Activated naive CD4-positive, alpha-beta T cell treated with anti-CD3 and anti-CD28 coated beads for 36 hours (primary cell): Measurements from ENCODE around the gene PLXNA4. TPM values are rescaled to one million over a fixed set of nuclear protein-coding genes. Genes with fewer than 3 reads are reported as not detected.
"Not testable (repeated sequence)": the region's sequence is repeated elsewhere in the genome, so short reads cannot be mapped to it uniquely, and the experiment has no call there.

Experiments
- CTCF ChIA-PET: fragments of 350-600 bp; sonication (Branson Sonifier 250); formaldehyde crosslinking; loops from one replicate; lab custom pipeline; 2021; ENCODE audit warnings: antibody characterized with exemption; lab: Charles Lee
- DNase-seq: peaks from one replicate; pipeline ENCODE4 v3.0.0-alpha.2; 2020
- H3K27ac Mint-ChIP-seq: one replicate; pipeline ENCODE4 v1.8.0; 2021; ENCODE audit warnings: mild to moderate bottlenecking, mixed read lengths
- H3K27me3 Mint-ChIP-seq: one replicate; pipeline ENCODE4 v1.8.0; 2021; ENCODE audit warnings: low read depth, mixed read lengths
- H3K36me3 Mint-ChIP-seq: one replicate; pipeline ENCODE4 v1.8.0; 2021; ENCODE audit warnings: low read depth, mixed read lengths
- H3K4me1 Mint-ChIP-seq: one replicate; pipeline ENCODE4 v1.8.0; 2021; ENCODE audit warnings: low read depth, mixed read lengths
- H3K4me3 Mint-ChIP-seq: one replicate; pipeline ENCODE4 v1.8.0; 2021; ENCODE audit warnings: mild to moderate bottlenecking, moderate library complexity, mixed read lengths
- H3K9me3 Mint-ChIP-seq: one replicate; pipeline ENCODE4 v1.8.0; 2021; ENCODE audit warnings: mixed read lengths
- intact Hi-C: fragments of 100-400 bp; cut with micrococcal nuclease; formaldehyde crosslinking; loops from one replicate; pipeline ENCODE4 v1.15.1; 2023
- total RNA-seq, 2 experiments: library from RNA; stranded (reverse); gene quantifications; one replicate each; pipeline ENCODE4 v1.2.3, GENCODE V29; 2021

PLXNA4 gene
- total RNA-seq, 2 experiments from 2014 or later: 0.02 to 0.05 TPM

DNA sequence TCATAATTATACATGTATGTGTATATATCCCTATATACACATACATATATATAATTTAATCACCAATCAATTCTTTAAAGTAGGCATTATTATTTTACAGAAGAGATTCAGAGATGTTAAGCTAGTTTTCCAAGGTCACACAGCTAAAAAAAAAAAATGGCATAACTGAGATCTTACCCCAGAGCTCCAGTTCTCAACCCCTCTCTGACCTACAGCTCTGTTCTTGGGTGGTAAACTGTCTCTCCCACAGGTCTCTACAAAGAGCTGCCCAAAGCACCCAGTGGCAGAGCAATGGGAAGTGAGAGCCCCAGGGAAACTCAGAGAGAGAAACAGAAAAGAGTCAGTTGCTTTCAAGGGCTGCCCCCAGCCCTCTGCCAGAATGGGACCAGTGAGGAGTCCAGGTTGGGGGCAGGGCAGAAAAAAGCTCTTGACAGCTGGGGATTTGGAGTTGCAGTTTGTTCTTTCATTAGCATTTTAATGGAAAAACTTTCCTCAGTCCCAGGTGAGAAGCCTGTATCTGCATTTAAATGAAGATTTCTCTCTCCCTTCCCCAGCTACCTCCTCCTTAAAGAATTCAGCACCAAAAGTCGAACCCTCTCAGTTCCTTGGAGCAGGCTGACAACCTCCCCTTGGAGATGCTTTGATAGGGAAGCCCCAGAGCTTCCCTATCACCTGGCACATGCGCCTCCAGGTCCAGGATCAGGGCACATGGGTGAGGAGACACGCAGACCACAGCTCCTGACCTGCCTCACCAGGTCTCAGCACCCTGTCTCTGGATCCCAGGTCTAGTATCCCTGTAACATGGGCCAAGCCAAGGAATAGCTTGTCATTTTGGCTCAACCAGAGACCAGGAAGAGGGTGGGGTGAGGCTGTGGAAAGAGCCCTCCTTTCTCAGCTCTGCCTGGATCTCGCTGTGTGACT lies 388.1 kb downstream of the PLXNA4 start:
- intact Hi-C loops: no loop called here
- H3K4me1 Mint-ChIP-seq: no peaks in the 10 kb centered on the region
- H3K9me3 Mint-ChIP-seq: peaks cover 10% of the 10 kb centered on the region
- H3K36me3 Mint-ChIP-seq: no peaks in the 10 kb centered on the region
- peaks cover 3% of the 10 kb centered on the region for H3K27me3 Mint-ChIP-seq
- CTCF ChIA-PET: no interaction called here
- H3K4me3 Mint-ChIP-seq: no peak overlapping the region
- DNase-seq: no peak
- no peak overlapping the region for H3K27ac Mint-ChIP-seq

DNA sequence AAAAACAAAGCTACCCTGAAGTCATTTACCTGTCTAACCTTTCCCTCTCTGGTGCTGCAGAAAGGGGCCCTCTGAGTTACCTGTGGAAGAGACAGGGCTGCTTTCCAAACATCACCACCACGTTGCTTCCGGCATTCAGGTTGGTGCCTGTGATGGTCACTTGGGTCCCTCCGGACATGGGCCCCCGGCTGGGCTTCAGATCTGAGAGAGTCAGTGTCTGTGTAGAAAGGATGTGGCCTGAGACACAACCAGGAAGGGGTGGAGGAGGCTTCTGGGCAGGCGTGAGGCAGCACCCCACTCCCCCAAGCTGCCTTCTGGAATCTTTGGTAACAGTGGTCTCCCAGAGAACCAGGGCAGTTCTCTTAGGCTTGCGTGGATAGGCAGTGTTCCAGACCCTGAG lies 388.9 kb downstream of the PLXNA4 start:
- H3K27me3 Mint-ChIP-seq: peaks cover 3% of the 10 kb centered on the region
- intact Hi-C loops: no loop called here
- CTCF ChIA-PET: no interaction called here
- peaks cover 10% of the 10 kb centered on the region for H3K9me3 Mint-ChIP-seq
- H3K4me3 Mint-ChIP-seq: no peak overlapping the region
- H3K36me3 Mint-ChIP-seq: no peaks in the 10 kb centered on the region
- DNase-seq: no peak
- no peaks in the 10 kb centered on the region for H3K4me1 Mint-ChIP-seq
- no peak overlapping the region for H3K27ac Mint-ChIP-seq

DNA sequence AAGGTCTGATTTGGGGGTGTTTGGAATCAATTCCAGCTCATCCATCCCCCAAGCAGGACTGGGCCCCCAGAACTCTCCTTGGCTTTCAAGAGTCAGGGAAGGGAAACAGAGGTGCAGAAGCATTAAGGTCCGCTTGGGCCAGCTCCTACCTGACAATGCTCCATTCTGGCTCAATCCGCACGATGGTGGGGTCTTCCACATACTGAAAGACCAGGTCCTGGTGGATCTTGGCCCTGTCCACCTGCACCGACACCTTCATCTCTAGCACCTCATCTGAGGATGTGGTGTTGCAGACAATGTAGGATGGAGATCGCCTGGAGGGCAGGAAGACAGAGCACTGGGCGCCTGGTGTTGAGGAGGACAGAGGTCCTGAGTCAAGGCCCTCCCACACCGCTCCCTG lies 391.1 kb downstream of the PLXNA4 start:
- H3K36me3 Mint-ChIP-seq: no peaks in the 10 kb centered on the region
- peaks cover 2% of the 10 kb centered on the region for H3K27me3 Mint-ChIP-seq
- H3K4me1 Mint-ChIP-seq: no peaks in the 10 kb centered on the region
- H3K4me3 Mint-ChIP-seq: no peak overlapping the region
- no peak overlapping the region for H3K27ac Mint-ChIP-seq
- peaks cover 10% of the 10 kb centered on the region for H3K9me3 Mint-ChIP-seq
- DNase-seq: no peak
- intact Hi-C loops: no loop called here
- CTCF ChIA-PET: no interaction called here

DNA sequence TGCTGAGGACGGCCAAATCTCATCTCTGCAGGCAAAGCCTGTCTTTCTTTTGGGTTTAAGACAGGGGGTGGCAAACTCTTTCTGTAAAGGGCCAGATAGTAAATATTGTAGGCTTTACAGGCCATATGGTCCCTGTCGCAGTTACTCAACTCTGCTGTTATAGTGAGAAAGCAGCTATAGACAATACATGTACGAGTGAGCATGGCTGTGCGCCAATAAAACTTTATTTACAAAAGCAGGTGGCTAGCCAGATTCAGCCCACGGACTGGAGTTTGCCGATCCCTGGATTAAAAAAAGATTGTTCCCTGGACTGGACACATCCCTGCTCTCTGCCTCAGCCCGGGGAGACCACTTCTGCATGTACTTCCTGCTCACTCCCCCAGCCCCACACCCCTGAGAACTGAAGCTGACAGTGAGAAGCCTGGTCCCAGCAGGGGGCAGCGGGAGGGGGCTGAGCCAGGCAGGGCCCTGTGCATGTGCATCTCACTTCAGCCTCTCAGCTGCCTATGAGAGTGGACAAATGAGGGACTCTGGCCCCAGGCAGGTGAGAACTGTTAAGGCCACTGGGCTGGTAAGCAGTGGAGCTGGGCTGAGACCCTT lies 392.4 kb downstream of the PLXNA4 start:
- Mint-ChIP-seq H3K27ac (no peak overlapping the region), H3K9me3 (peaks cover 10% of the 10 kb centered on the region), H3K36me3 (no peaks in the 10 kb centered on the region), H3K4me3 (no peak overlapping the region), H3K27me3 (peaks cover 2% of the 10 kb centered on the region), H3K4me1 (no peaks in the 10 kb centered on the region)
- no peak for DNase-seq
- intact Hi-C loops: no loop called here
- CTCF ChIA-PET: no interaction called here

DNA sequence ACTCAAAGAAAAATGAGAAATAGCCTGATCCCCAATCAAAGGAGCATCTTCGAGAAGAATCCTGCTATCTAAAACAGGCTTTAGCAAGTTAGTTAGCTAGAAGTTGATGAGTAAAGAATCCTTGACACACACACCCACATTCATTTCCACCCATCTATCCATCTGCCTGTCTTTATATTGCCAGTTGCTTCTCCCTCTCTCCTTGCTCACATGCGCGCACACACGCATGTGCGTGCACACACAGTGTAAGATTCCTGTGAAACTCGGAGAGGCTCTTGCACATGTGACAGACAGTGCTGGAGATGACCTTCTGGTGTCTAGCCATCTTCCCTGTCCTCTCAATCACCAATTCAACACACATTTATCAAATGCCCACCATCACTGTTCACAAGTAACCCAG lies 393.3 kb downstream of the PLXNA4 start:
- Mint-ChIP-seq H3K4me1 (no peaks in the 10 kb centered on the region), H3K27me3 (no peaks in the 10 kb centered on the region)

DNA sequence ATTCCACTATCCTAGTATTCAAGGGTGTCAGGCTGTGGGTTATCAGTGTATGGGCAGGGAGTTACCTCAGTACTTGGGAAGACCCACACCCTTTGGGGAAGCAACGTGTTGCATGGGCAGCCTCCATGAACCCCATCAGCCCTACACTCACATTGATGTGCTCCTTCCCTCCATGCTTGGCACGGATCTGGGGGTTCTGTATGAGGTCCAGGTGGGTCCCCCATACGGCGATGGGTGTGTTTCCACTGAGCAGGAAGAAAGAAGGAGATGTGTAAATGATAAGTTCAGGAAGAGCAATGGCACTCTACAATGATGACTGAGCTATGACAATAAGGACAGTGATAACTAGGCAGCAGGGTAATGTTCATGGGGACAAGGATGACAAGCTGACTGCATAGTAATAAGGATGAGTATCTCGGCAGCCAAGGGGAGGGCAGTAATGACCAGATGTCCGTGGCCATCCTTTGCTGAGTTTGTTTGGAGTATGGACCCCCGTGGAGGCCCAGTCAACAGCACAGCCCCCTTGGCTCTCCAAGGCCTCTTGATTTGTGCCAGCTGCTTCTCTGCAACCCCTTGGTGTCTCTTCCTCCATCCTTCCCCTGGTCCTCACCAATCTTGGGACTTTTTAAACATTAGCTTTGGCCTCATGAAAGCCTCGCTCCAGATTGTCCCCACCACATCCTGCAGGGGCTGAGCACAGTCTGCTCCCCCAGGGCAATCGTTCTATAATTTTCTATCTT lies 394.2 kb downstream of the PLXNA4 start:
- no peaks in the 10 kb centered on the region for H3K4me1 Mint-ChIP-seq
- peaks cover 5% of the 10 kb centered on the region for H3K9me3 Mint-ChIP-seq
- no peak overlapping the region for H3K4me3 Mint-ChIP-seq
- no peaks in the 10 kb centered on the region for H3K27me3 Mint-ChIP-seq
- no peaks in the 10 kb centered on the region for H3K36me3 Mint-ChIP-seq
- intact Hi-C loops: no loop called here
- CTCF ChIA-PET: no interaction called here
- DNase-seq: no peak
- no peak overlapping the region for H3K27ac Mint-ChIP-seq

More for the DNA sequence above, 393.3 kb downstream of the PLXNA4 start:
- no peak overlapping the region for H3K4me3 Mint-ChIP-seq
- no peaks in the 10 kb centered on the region for H3K36me3 Mint-ChIP-seq
- no peak overlapping the region for H3K27ac Mint-ChIP-seq
- intact Hi-C loops: no loop called here
- no peak for DNase-seq
- H3K9me3 Mint-ChIP-seq: peaks cover 10% of the 10 kb centered on the region
- CTCF ChIA-PET: no interaction called here

DNA sequence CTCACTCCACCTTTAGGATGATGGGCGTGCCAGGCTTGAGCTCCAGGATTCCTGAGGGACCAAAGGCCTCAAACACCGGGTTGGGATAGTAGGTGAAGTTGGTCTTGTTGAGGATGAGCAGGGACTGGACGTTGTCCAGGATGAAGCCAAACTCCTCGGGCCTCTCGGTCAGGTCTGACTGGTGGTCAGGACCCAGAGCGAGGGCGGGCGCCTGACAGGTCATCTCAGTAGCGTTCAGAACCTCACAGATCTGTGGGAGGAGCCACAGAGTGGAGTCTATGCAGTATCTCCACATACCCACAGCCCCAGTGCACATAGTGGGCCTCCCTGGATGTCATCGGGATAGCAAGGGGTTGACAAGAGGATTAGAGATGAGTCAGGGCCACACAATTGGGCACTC lies 394.9 kb downstream of the PLXNA4 start:
- H3K4me1 Mint-ChIP-seq: no peaks in the 10 kb centered on the region
- CTCF ChIA-PET: interaction anchor here (0.6 kb wide), 1 partner anchor 139 kb away, joined by 3 read pairs; no protein-coding TSS in a partner anchor
- intact Hi-C loops: no loop called here

DNA sequence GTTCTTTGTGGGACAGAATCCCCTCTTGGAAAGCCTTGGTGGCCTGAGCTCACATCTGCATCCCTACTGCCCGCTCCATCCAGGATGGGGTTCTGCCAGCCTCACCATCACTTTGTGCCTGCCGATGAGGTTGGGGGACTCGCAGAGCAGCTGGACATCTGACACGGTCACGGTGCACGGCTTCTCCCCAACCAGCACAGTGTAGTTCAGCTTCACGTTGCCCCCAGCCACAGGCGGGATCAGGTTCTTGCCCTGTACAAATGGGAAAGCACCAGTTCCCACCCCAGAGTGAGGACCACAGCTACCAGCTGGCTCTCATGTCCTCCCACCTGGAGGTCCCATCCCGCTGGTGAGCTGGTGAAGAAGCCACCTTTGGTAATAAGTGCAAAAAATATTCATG lies 395.8 kb downstream of the PLXNA4 start:
- no peak for DNase-seq
- Mint-ChIP-seq H3K4me1 (no peaks in the 10 kb centered on the region), H3K4me3 (no peak overlapping the region), H3K36me3 (no peaks in the 10 kb centered on the region), H3K9me3 (no peaks in the 10 kb centered on the region), H3K27ac (no peak overlapping the region), H3K27me3 (no peaks in the 10 kb centered on the region)
- intact Hi-C loops: no loop called here
- CTCF ChIA-PET: no interaction called here

More for the DNA sequence above, 394.9 kb downstream of the PLXNA4 start:
- Mint-ChIP-seq H3K9me3 (no peaks in the 10 kb centered on the region), H3K4me3 (no peak overlapping the region), H3K27ac (no peak overlapping the region), H3K36me3 (no peaks in the 10 kb centered on the region), H3K27me3 (no peaks in the 10 kb centered on the region)
- no peak for DNase-seq

DNA sequence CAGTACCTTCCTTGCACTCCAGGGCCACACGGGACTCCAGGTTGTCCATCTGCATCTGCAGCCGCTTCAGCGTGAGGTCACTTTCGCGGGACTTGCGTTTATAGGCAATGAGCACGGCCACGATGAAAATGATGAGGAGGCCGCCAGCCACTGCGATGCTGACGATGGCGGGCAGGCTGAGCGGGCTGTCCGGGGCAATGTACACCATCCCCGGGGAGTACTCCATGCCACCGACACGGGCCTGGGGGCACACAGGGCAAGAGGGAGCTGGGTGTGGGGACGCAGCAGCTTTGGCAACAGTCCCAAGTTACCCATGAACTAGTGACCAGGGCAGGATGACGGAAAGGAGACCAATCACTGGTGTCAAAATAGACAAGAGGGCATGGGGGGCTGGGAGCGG lies 396.6 kb downstream of the PLXNA4 start:
- intact Hi-C loops: no loop called here
- Mint-ChIP-seq H3K27me3 (no peaks in the 10 kb centered on the region), H3K36me3 (no peaks in the 10 kb centered on the region), H3K27ac (no peak overlapping the region), H3K4me1 (no peaks in the 10 kb centered on the region), H3K9me3 (no peaks in the 10 kb centered on the region), H3K4me3 (no peak overlapping the region)
- CTCF ChIA-PET: no interaction called here
- no peak for DNase-seq

DNA sequence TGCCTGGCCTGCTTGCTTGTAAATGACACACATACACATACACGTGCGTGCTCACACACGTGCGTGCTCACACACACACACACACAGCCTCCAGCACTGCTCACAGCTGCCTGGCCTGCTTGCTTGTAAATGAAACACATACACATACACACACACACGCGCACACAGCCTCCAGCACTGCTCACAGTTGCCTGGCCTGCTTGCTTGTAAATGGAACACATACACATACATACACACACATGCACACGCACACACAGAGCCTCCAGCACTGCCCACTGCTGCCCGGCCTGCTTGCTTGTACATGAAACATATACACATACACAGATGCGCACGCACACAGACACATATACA lies 397.2 kb downstream of the PLXNA4 start:
- Mint-ChIP-seq H3K9me3 (no peaks in the 10 kb centered on the region), H3K36me3 (no peaks in the 10 kb centered on the region), H3K27me3 (no peaks in the 10 kb centered on the region), H3K4me3 (no peak overlapping the region), H3K27ac (no peak overlapping the region), H3K4me1 (no peaks in the 10 kb centered on the region)
- DNase-seq: no peak
- intact Hi-C loops: no loop called here
- CTCF ChIA-PET: no interaction called here

DNA sequence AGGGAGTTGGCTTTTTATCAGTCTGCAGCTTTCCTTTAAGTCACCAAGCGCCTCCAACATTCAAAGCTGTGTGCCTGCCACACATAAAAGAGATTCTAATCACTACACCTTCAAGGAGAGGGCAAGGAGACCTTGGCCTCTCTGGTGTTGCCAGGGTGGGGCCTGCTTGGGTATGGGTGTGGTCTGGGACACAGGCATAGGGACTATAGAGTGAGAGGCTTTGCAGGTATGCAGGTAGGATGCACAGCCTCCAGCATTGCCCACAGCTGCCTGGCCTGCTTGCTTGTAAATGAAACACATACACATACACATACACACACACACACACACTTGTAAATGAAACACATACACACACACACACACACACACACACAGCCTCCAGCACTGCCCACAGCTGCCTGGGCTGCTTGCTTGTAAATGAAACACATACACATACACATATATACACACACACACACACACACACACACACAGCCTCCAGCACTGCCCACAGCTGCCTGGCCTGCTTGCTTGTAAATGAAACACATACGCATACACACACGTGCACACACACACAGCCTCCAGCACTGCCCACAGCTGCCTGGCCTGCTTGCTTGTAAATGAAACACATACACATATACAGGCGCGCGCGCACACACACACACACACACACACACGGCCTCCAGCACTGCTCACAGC lies 397.7 kb downstream of the PLXNA4 start:
- H3K4me3 Mint-ChIP-seq, H3K27me3 Mint-ChIP-seq, H3K36me3 Mint-ChIP-seq, H3K9me3 Mint-ChIP-seq, CTCF ChIA-PET, H3K4me1 Mint-ChIP-seq, DNase-seq, H3K27ac Mint-ChIP-seq, intact Hi-C loops: not testable (repeated sequence)

DNA sequence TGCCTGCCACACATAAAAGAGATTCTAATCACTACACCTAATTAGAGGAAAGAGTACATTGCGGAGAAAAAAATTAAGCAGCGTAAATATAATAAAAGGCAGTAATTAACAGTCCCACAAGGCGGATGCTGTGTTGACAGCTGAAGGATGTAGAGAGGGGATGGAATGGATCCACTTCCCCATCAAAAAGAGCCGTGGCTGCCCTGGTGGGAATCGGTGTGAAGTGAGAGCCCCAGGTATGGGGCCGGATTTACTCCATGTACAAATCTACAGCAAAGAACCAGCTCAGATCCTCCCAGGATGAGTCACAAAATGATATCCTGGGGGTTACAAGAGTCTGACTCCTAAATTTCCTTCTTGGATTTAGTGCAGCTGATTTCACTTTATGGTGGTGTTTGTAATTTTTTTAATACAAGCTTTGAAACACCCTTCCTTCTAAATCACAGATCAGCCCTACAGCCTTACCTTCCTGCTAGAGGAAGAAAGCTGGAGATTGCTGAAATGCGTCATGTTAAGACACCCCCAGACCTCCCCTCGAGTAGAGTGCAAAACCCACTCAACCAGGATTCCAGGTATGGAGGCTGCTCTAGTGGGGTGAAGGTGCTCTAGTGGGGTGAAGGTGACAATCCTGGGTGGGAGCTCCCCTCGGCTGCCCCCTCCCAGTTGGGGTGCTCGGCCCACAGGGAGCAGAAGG lies 398.4 kb downstream of the PLXNA4 start:
- H3K9me3 Mint-ChIP-seq: no peaks in the 10 kb centered on the region
- no peak overlapping the region for H3K4me3 Mint-ChIP-seq
- no peaks in the 10 kb centered on the region for H3K4me1 Mint-ChIP-seq
- CTCF ChIA-PET: no interaction called here
- no peaks in the 10 kb centered on the region for H3K36me3 Mint-ChIP-seq
- no peak overlapping the region for H3K27ac Mint-ChIP-seq
- no peak for DNase-seq
- intact Hi-C loops: no loop called here
- H3K27me3 Mint-ChIP-seq: no peaks in the 10 kb centered on the region
